ENCODE data around the gene RBMS1.

DNA sequence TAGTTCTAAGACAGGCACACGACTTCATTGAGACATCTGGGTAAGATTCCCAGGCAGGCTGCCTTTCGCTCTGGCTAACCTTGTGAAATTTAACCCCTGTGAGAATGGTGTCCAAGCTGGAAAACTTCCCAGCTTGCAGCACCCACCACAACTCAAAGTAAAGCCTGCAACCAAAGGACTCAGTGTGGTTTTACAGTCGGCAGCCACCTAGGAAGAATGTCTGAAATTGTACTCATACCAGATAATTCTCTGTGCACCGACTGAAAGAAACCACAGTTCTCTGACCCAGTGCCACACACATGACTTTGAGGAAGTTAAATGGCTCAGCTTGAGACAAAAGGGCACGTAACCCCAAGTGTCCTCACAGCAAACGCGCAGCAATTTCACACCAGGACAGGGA is 125.7 kb downstream of the RBMS1 start:
- TF ChIP-seq, protein P1, sequence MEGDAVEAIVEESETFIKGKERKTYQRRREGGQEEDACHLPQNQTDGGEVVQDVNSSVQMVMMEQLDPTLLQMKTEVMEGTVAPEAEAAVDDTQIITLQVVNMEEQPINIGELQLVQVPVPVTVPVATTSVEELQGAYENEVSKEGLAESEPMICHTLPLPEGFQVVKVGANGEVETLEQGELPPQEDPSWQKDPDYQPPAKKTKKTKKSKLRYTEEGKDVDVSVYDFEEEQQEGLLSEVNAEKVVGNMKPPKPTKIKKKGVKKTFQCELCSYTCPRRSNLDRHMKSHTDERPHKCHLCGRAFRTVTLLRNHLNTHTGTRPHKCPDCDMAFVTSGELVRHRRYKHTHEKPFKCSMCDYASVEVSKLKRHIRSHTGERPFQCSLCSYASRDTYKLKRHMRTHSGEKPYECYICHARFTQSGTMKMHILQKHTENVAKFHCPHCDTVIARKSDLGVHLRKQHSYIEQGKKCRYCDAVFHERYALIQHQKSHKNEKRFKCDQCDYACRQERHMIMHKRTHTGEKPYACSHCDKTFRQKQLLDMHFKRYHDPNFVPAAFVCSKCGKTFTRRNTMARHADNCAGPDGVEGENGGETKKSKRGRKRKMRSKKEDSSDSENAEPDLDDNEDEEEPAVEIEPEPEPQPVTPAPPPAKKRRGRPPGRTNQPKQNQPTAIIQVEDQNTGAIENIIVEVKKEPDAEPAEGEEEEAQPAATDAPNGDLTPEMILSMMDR (IDR thresholded peaks at IDR 0.05): no peak
- no peak for TF ChIP-seq POLR2AphosphoS5 (IDR thresholded peaks at IDR 0.05)
